ENCODE measurements around the gene SCAANT1.

The SCAANT1 gene

GRCh38 chr3:63934041-63934866, 22.1 kb upstream of the SCAANT1 start:
- DNase-seq (ENCODE audit: insufficient read length, low spot score) = no peak
- FAIRE-seq = peak; percentile 9
- TF ChIP-seq POLR2A (IDR thresholded peaks at IDR 0.05; ENCODE audit: low read depth, low read length) (no peak), SPI1 (IDR thresholded peaks at IDR 0.05; ENCODE audit: low read depth, low read length) (peak; percentile 45)

GRCh38 chr3:63933459-63933858, 21.3 kb upstream of the SCAANT1 start:
- FAIRE-seq (peak; percentile 78), DNase-seq (ENCODE audit: insufficient read length, low spot score) (no peak)
- TF ChIP-seq POU2F2 (IDR thresholded peaks at IDR 0.05; ENCODE audit: low read depth, low read length) (no peak), POLR2A (IDR thresholded peaks at IDR 0.05; ENCODE audit: low read depth, low read length) (no peak), PAX5 (IDR thresholded peaks at IDR 0.05; ENCODE audit: insufficient read depth, low read length, severe bottlenecking) (no peak), POLR2AphosphoS5 (IDR thresholded peaks at IDR 0.05; ENCODE audit: low read depth, low read length) (no peak), TAF1 (IDR thresholded peaks at IDR 0.05; ENCODE audit: low read depth, low read length) (no peak)

- no peak for TF ChIP-seq POLR2A (IDR thresholded peaks at IDR 0.05; ENCODE audit: low read depth, low read length)
- TF ChIP-seq SPI1 (IDR thresholded peaks at IDR 0.05; ENCODE audit: low read depth, low read length) = no peak
- no peak for TF ChIP-seq PAX5 (IDR thresholded peaks at IDR 0.05; ENCODE audit: insufficient read depth, low read length, severe bottlenecking)
- no peak for TF ChIP-seq POLR2AphosphoS5 (IDR thresholded peaks at IDR 0.05; ENCODE audit: low read depth, low read length)
- no peak for TF ChIP-seq POU2F2 (IDR thresholded peaks at IDR 0.05; ENCODE audit: low read depth, low read length)
- DNase-seq (ENCODE audit: insufficient read length, low spot score) (no peak), FAIRE-seq (peak; percentile 50)
Measured at GRCh38 chr3:63932509-63933212, 20.5 kb upstream of the SCAANT1 start.

- DNase-seq (ENCODE audit: insufficient read length, low spot score) (no peak), FAIRE-seq (no peak)
- TF ChIP-seq SPI1 (IDR thresholded peaks at IDR 0.05; ENCODE audit: low read depth, low read length) (no peak), POLR2AphosphoS5 (IDR thresholded peaks at IDR 0.05; ENCODE audit: low read depth, low read length) (no peak), POU2F2 (IDR thresholded peaks at IDR 0.05; ENCODE audit: low read depth, low read length) (no peak), PAX5 (IDR thresholded peaks at IDR 0.05; ENCODE audit: insufficient read depth, low read length, severe bottlenecking) (no peak)
Measured at GRCh38 chr3:63931290-63931689, 19.1 kb upstream of the SCAANT1 start.

GRCh38 chr3:63927422-63928280, 15.5 kb upstream of the SCAANT1 start:
- DNase-seq (ENCODE audit: insufficient read length, low spot score) (no peak), FAIRE-seq (peak; percentile 76)
- TF ChIP-seq POLR2A (IDR thresholded peaks at IDR 0.05; ENCODE audit: low read depth, low read length) = no peak
- no peak for TF ChIP-seq PAX5 (IDR thresholded peaks at IDR 0.05; ENCODE audit: insufficient read depth, low read length, severe bottlenecking)
- no peak for TF ChIP-seq POLR2AphosphoS5 (IDR thresholded peaks at IDR 0.05; ENCODE audit: low read depth, low read length)
- peak; percentile 94 for TF ChIP-seq SPI1 (IDR thresholded peaks at IDR 0.05; ENCODE audit: low read depth, low read length)
- TF ChIP-seq TAF1 (IDR thresholded peaks at IDR 0.05; ENCODE audit: low read depth, low read length) = no peak

- DNase-seq (ENCODE audit: insufficient read length, low spot score) (no peak), FAIRE-seq (no peak)
- no peak for TF ChIP-seq POU2F2 (IDR thresholded peaks at IDR 0.05; ENCODE audit: low read depth, low read length)
- TF ChIP-seq SPI1 (IDR thresholded peaks at IDR 0.05; ENCODE audit: low read depth, low read length) = no peak
- no peak for TF ChIP-seq POLR2A (IDR thresholded peaks at IDR 0.05; ENCODE audit: low read depth, low read length)
- TF ChIP-seq POLR2AphosphoS5 (IDR thresholded peaks at IDR 0.05; ENCODE audit: low read depth, low read length) = no peak
- TF ChIP-seq TAF1 (IDR thresholded peaks at IDR 0.05; ENCODE audit: low read depth, low read length) = no peak
- no peak for TF ChIP-seq PAX5 (IDR thresholded peaks at IDR 0.05; ENCODE audit: insufficient read depth, low read length, severe bottlenecking)
Measured at GRCh38 chr3:63926309-63926708, 14.1 kb upstream of the SCAANT1 start.

- FAIRE-seq = no peak
- DNase-seq (ENCODE audit: insufficient read length, low spot score) = no peak
- no peak for TF ChIP-seq POLR2AphosphoS5 (IDR thresholded peaks at IDR 0.05; ENCODE audit: low read depth, low read length)
- TF ChIP-seq POU2F2 (IDR thresholded peaks at IDR 0.05; ENCODE audit: low read depth, low read length) = no peak
- no peak for TF ChIP-seq POLR2A (IDR thresholded peaks at IDR 0.05; ENCODE audit: low read depth, low read length)
- no peak for TF ChIP-seq SPI1 (IDR thresholded peaks at IDR 0.05; ENCODE audit: low read depth, low read length)
- TF ChIP-seq PAX5 (IDR thresholded peaks at IDR 0.05; ENCODE audit: insufficient read depth, low read length, severe bottlenecking) = no peak
- no peak for TF ChIP-seq TAF1 (IDR thresholded peaks at IDR 0.05; ENCODE audit: low read depth, low read length)
Measured at GRCh38 chr3:63922491-63923199, 10.5 kb upstream of the SCAANT1 start.

- no peak for TF ChIP-seq POLR2AphosphoS5 (IDR thresholded peaks at IDR 0.05; ENCODE audit: low read depth, low read length)
- peak; percentile 98 for TF ChIP-seq SPI1 (IDR thresholded peaks at IDR 0.05; ENCODE audit: low read depth, low read length)
- DNase-seq (ENCODE audit: insufficient read length, low spot score) (no peak), FAIRE-seq (peak; percentile 82)
Measured at GRCh38 chr3:63921741-63922482, 9.7 kb upstream of the SCAANT1 start.

All from GM12891 (cell line).